WI38 (cell line): ENCODE results near the gene MRPL42.

Experiments
- H3K4me3 ChIP-seq: 2 replicates; pipeline ENCODE4 v1.5.1; 2011; ENCODE audit warnings: low read depth, mild to moderate bottlenecking, control low read depth, low read length
- CTCF ChIP-seq: IDR thresholded peaks from 2 replicates; pipeline ENCODE4 v1.5.1; 2012; ENCODE audit warnings: low read depth, mild to moderate bottlenecking, control low read depth, low read length

The MRPL42 gene

GRCh38 chr12:93467351-93468007, at the start of gene MRPL42:
Gene MRPL42 (plus strand): TSS chr12:93467514. CDS start chr12:93469286, 1,772 bp downstream.
- peak within 1 kb of the TSS; percentile 85 for H3K4me3 ChIP-seq
- peak; percentile 33; the same call in 1 of the 2 replicates for TF ChIP-seq CTCF

DNA sequence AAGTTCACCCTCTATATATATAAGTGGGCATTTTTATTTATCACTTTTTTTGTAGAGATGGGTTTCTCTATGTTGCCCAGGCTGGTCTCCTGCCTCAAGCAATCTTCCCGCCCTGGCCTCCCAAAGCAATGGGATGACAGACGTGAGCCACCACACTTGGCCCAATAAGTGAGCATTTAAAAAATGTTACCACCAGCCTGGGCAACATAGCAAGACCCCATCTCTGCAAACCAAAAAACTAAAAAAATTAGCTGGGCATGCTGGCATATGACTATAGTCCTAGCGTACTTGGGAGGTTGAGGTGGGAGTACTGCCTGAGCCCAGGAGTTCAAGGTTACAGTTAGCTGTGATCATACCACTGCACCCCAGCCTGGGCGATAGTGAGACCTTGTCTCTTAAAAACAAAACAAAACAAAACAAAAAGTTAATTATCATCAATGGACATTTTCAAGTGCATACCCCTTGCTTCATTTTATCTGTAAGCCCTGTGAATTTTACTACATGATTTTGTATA, 49.3 kb upstream of the MRPL42 start:
- no peak for TF ChIP-seq CTCF
- no peak overlapping the region for H3K4me3 ChIP-seq

GRCh38 chr12:93419388-93420034, 47.8 kb upstream of the MRPL42 start:
- no peak overlapping the region for H3K4me3 ChIP-seq
- no peak for TF ChIP-seq CTCF

DNA sequence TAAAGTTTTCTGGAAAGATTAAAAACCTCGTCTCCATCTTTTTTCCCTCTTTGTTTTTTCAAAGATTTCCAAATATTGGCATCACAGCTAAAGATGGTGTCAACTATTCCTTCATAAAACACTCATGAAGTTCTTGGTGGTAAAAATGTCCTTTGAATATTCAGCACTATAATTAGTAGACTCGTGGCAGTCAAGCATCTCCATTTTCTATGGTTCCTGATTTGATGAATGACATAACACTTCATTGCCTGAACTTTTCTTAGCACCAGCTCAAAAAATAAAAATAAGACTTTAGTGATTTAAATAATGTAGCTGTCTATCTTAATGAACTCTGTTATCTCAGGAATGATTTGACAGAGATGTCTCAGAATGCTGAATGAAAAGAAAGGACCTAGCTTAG, 45.3 kb upstream of the MRPL42 start:
- H3K4me3 ChIP-seq: no peak overlapping the region
- no peak for TF ChIP-seq CTCF

GRCh38 chr12:93425736-93426411, 41.4 kb upstream of the MRPL42 start:
- TF ChIP-seq CTCF: no peak
- no peak overlapping the region for H3K4me3 ChIP-seq

- no peak overlapping the region for H3K4me3 ChIP-seq
- no peak for TF ChIP-seq CTCF
These were observed 40.9 kb upstream of the MRPL42 start for GRCh38 chr12:93426412-93426805.
